ENCODE results near the gene FMN1.

- no peak for TF ChIP-seq RAD21 (IDR thresholded peaks at IDR 0.05; ENCODE audit: low read depth)
- TF ChIP-seq, protein P1, sequence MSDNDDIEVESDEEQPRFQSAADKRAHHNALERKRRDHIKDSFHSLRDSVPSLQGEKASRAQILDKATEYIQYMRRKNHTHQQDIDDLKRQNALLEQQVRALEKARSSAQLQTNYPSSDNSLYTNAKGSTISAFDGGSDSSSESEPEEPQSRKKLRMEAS (IDR thresholded peaks at IDR 0.05) = no peak
- no peak for TF ChIP-seq FOXM1 (IDR thresholded peaks at IDR 0.05; ENCODE audit: borderline replicate concordance, low read depth)
- TF ChIP-seq TAF1 (IDR thresholded peaks at IDR 0.05; ENCODE audit: low read depth) = no peak
- TF ChIP-seq CEBPB (IDR thresholded peaks at IDR 0.05) = no peak
- no peak for TF ChIP-seq CREB1 (IDR thresholded peaks at IDR 0.05; ENCODE audit: low read depth)
- TF ChIP-seq, protein P2, sequence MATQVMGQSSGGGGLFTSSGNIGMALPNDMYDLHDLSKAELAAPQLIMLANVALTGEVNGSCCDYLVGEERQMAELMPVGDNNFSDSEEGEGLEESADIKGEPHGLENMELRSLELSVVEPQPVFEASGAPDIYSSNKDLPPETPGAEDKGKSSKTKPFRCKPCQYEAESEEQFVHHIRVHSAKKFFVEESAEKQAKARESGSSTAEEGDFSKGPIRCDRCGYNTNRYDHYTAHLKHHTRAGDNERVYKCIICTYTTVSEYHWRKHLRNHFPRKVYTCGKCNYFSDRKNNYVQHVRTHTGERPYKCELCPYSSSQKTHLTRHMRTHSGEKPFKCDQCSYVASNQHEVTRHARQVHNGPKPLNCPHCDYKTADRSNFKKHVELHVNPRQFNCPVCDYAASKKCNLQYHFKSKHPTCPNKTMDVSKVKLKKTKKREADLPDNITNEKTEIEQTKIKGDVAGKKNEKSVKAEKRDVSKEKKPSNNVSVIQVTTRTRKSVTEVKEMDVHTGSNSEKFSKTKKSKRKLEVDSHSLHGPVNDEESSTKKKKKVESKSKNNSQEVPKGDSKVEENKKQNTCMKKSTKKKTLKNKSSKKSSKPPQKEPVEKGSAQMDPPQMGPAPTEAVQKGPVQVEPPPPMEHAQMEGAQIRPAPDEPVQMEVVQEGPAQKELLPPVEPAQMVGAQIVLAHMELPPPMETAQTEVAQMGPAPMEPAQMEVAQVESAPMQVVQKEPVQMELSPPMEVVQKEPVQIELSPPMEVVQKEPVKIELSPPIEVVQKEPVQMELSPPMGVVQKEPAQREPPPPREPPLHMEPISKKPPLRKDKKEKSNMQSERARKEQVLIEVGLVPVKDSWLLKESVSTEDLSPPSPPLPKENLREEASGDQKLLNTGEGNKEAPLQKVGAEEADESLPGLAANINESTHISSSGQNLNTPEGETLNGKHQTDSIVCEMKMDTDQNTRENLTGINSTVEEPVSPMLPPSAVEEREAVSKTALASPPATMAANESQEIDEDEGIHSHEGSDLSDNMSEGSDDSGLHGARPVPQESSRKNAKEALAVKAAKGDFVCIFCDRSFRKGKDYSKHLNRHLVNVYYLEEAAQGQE (IDR thresholded peaks at IDR 0.05; ENCODE audit: low read depth) = no peak
- TF ChIP-seq EP300 (IDR thresholded peaks at IDR 0.05; ENCODE audit: borderline replicate concordance) = no peak
- TF ChIP-seq EGR1 (IDR thresholded peaks at IDR 0.05) = no peak
- no peak for TF ChIP-seq NFIC (IDR thresholded peaks at IDR 0.05)
- no peak for TF ChIP-seq TEAD4 (IDR thresholded peaks at IDR 0.05)
Observed at GRCh38 chr15:33135355-33135781, 59.1 kb downstream of the FMN1 start.

Measured in Ishikawa (cell line).